ENCODE results near the gene ATP8A2. TPM values are rescaled to one million over a fixed set of nuclear protein-coding genes. Genes with fewer than 3 reads are reported as not detected.
"Not testable (repeated sequence)": the region's sequence is repeated elsewhere in the genome, so short reads cannot be mapped to it uniquely, and the experiment has no call there.

Gene ATP8A2
- total and polyA plus RNA-seq, 9 of the 15 experiments (the other 6 are each of a cell fraction or from before 2014, with no cell fraction given): under 0.01 to 0.33 (median 0.06) TPM; not detected in 4

- TF ChIP-seq ELF4 (CRISPR knock-in tag; IDR thresholded peaks at IDR 0.05): no peak
- no peak for TF ChIP-seq POLR2B (IDR thresholded peaks at IDR 0.05; ENCODE audit: low read depth, partially characterized antibody)
- no peak for TF ChIP-seq ZNF316 (IDR thresholded peaks at IDR 0.05)
- no peak for TF ChIP-seq PHF20 (IDR thresholded peaks at IDR 0.05; ENCODE audit: partially characterized antibody)
- TF ChIP-seq E2F4 (CRISPR knock-in tag; IDR thresholded peaks at IDR 0.05; ENCODE audit: low read depth): no peak
- TF ChIP-seq ZNF445 (CRISPR knock-in tag; IDR thresholded peaks at IDR 0.05; ENCODE audit: low read depth): no peak
- TF ChIP-seq ZNF507 (tag; conservative IDR thresholded peaks at IDR 0.05): no peak
- no peak for TF ChIP-seq PRMT5 (CRISPR knock-in tag; IDR thresholded peaks at IDR 0.05)
These were observed 412.3 kb downstream of the ATP8A2 start (continued) for GRCh38 chr13:25784119-25784518.

- H3K4me2 ChIP-seq (ENCODE audit: insufficient read depth, low read length); H4K20me1 ChIP-seq (replicated peaks; ENCODE audit: control insufficient read depth, insufficient read depth, low read length); POLR2A ChIA-PET; H3K9ac ChIP-seq (ENCODE audit: insufficient read depth in 1 of 2, low read depth in 2 of 2, low read length in 2 of 2); H3K27me3 ChIP-seq (ENCODE audit: control insufficient read depth in 2 of 2, insufficient read depth in 2 of 2, low read length in 2 of 2); BruUV-seq (replicated peaks); H3K4me1 ChIP-seq (replicated peaks in 1 of 2; ENCODE audit: control insufficient read depth in 2 of 2, insufficient read depth in 2 of 2, low read length in 2 of 2); H3K79me2 ChIP-seq (ENCODE audit: control insufficient read depth, insufficient read depth, low read length); ATAC-seq; in situ Hi-C loops (cut with MboI); H3K36me3 ChIP-seq (ENCODE audit: control insufficient read depth, insufficient read depth, low read length); CTCF ChIA-PET (ENCODE audit: low intra/inter-chr PET ratio); intact Hi-C loops (cut with micrococcal nuclease); H2AFZ ChIP-seq (ENCODE audit: low read depth, low read length); H3K4me3 ChIP-seq; DNase-seq (ENCODE audit: extremely low read depth in 1 of 4, low spot score in 3 of 4); H3K9me1 ChIP-seq (ENCODE audit: control insufficient read depth, insufficient read depth, low read length); H3K9me3 ChIP-seq (replicated peaks; ENCODE audit: control insufficient read depth, insufficient read depth, low read depth, low read length); H3K27ac ChIP-seq (ENCODE audit: extremely low read depth, low read depth, low read length); FAIRE-seq: not testable (repeated sequence)
- 0% methylated on average over 1 of the region's 1 CpG for WGBS (ENCODE audit: insufficient coverage, low coverage, missing lambda C conversion rate)
These were observed 418.4 kb downstream of the ATP8A2 start for GRCh38 chr13:25790137-25790536.

All from K562 (cell line).